B cell (primary cell): ENCODE measurements around the gene C2orf42. TPM values are rescaled to one million over a fixed set of nuclear protein-coding genes. Genes with fewer than 3 reads are reported as not detected.

Experiments used
- ATAC-seq: fragments of 200-7000 bp; cut with Tn5 transposase; one replicate; pipeline ENCODE4 v1.10.0; 2021; ENCODE audit warnings: low read depth, mild to moderate bottlenecking, moderate number of reproducible peaks, moderate library complexity
- CTCF ChIA-PET: fragments of 350-600 bp; sonication (Branson Sonifier 250); formaldehyde crosslinking; loops from one replicate; lab custom pipeline; 2021; ENCODE audit warnings: antibody characterized with exemption, inconsistent platforms; lab: Charles Lee
- POLR2A ChIA-PET: fragments of 350-600 bp; sonication (Branson Sonifier 250); formaldehyde crosslinking; loops from one replicate; lab custom pipeline; 2021; ENCODE audit warnings: antibody characterized with exemption; lab: Charles Lee
- DNase-seq: peaks from one replicate; pipeline ENCODE4 v3.0.0; 2013
- H2AFZ ChIP-seq: 2 replicates; pipeline ENCODE4 v1.6.1; 2012; ENCODE audit warnings: mild to moderate bottlenecking, low read depth, low read length; ENCODE audit not compliant: insufficient read depth, poor library complexity, severe bottlenecking
- H3K27ac ChIP-seq, 2 donors: 1 replicate in 1 of 2; 2 replicates in 1 of 2; pipeline ENCODE4 v1.5.1; 2012 to 2013; ENCODE audit warnings: low read length in 2 of 2, mild to moderate bottlenecking in 2 of 2, moderate library complexity in 1 of 2
- H3K27me3 ChIP-seq, 4 experiments: fragments of 200-600 bp in 1 of 4; sonication (generic) in 1 of 4; replicated peaks in 1 of 4; 1 replicate in 2 of 4; 2 replicates in 2 of 4; pipeline versions ENCODE4 v1.6.1 to v1.7.0; 2013 to 2016; ENCODE audit warnings: low read length in 3 of 4, mild to moderate bottlenecking in 2 of 4, mixed read lengths in 1 of 4, moderate library complexity in 1 of 4; ENCODE audit not compliant: insufficient read depth in 4 of 4, control insufficient read depth in 3 of 4; ENCODE audit errors: control extremely low read depth in 1 of 4
- H3K36me3 ChIP-seq, 2 experiments: replicated peaks in 1 of 2; 1 replicate in 1 of 2; 2 replicates in 1 of 2; pipeline versions ENCODE4 v1.6.1 to v1.7.1; 2013; ENCODE audit warnings: low read length in 1 of 2; ENCODE audit not compliant: insufficient read depth in 2 of 2, control insufficient read depth in 1 of 2; ENCODE audit errors: control extremely low read depth in 1 of 2, extremely low read depth in 1 of 2
- H3K4me1 ChIP-seq, 2 donors: fragments of 200-600 bp in 1 of 2; sonication (generic) in 1 of 2; 1 replicate in 1 of 2; 2 replicates in 1 of 2; pipeline versions ENCODE4 v1.5.1 to v1.6.1; 2013 to 2017; ENCODE audit warnings: low read length in 2 of 2; ENCODE audit not compliant: control insufficient read depth in 2 of 2, insufficient read depth in 2 of 2
- H3K4me2 ChIP-seq: replicated peaks from 2 replicates; pipeline ENCODE3; 2012; ENCODE audit warnings: mild to moderate bottlenecking, low read depth, low read length; ENCODE audit not compliant: poor library complexity, severe bottlenecking
- H3K4me3 ChIP-seq, 5 experiments: fragments of 200-600 bp in 1 of 5; sonication (generic) in 1 of 5; 1 replicate in 3 of 5; 2 replicates in 2 of 5; pipeline versions ENCODE4 v1.5.1 to v1.7.0; 2011 to 2016; ENCODE audit warnings: low read length in 4 of 5, mild to moderate bottlenecking in 4 of 5, low read depth in 2 of 5, control low read depth in 1 of 5, moderate library complexity in 1 of 5; ENCODE audit not compliant: insufficient read depth in 1 of 5; ENCODE audit errors: control extremely low read depth in 1 of 5, extremely low read depth in 1 of 5
- H3K79me2 ChIP-seq: fragments of 200-600 bp; sonication (generic); one replicate; pipeline ENCODE4 v1.6.0; 2016; ENCODE audit warnings: low read length; ENCODE audit not compliant: control insufficient read depth, insufficient read depth
- H3K9ac ChIP-seq: fragments of 200-600 bp; sonication (generic); 2 replicates; pipeline ENCODE4 v1.6.1; 2017; ENCODE audit warnings: mild to moderate bottlenecking, low read length, moderate library complexity
- H3K9me3 ChIP-seq, 3 donors: one replicate each; pipeline versions ENCODE4 v1.6.1 to v1.7.1; 2013; ENCODE audit warnings: low read length in 2 of 3; ENCODE audit not compliant: control insufficient read depth in 2 of 3, insufficient read depth in 1 of 3; ENCODE audit errors: control extremely low read depth in 1 of 3
- H4K20me1 ChIP-seq: 2 replicates; pipeline ENCODE4 v1.6.0; 2012; ENCODE audit warnings: mild to moderate bottlenecking, low read length; ENCODE audit not compliant: insufficient read depth, control insufficient read depth, poor library complexity, severe bottlenecking
- H3K27ac Mint-ChIP-seq: one replicate; pipeline ENCODE4 v1.8.0; 2021; ENCODE audit warnings: mixed read lengths
- H3K27me3 Mint-ChIP-seq: one replicate; pipeline ENCODE4 v1.8.0; 2021; ENCODE audit warnings: mixed read lengths
- H3K4me1 Mint-ChIP-seq: one replicate; pipeline ENCODE4 v1.8.0; 2021; ENCODE audit warnings: mixed read lengths
- H3K4me3 Mint-ChIP-seq: one replicate; pipeline ENCODE4 v1.8.0; 2021; ENCODE audit warnings: mixed read lengths
- H3K9me3 Mint-ChIP-seq: one replicate; pipeline ENCODE4 v1.8.0; 2022; ENCODE audit warnings: mixed read lengths; ENCODE audit not compliant: insufficient read depth
- EZH2 ChIP-seq: IDR thresholded peaks from 2 replicates; pipeline ENCODE4 v1.6.1; 2012; ENCODE audit warnings: borderline replicate concordance, low read depth, mild to moderate bottlenecking, moderate library complexity, low read length; ENCODE audit not compliant: insufficient read depth, poor library complexity, severe bottlenecking
- WGBS: methylation state at CpG from one replicate; pipeline ENCODE4 v1.1.5; 2013; ENCODE audit warnings: missing lambda C conversion rate; ENCODE audit not compliant: insufficient coverage; 5-methylcytosine and 5-hydroxymethylcytosine counted together
- intact Hi-C: fragments of 100-400 bp; cut with micrococcal nuclease; formaldehyde crosslinking; loops from one replicate; pipeline ENCODE4 v1.10.0; 2022
- polyA plus RNA-seq: library from polyadenylated mRNA; depleted of rRNA; stranded (reverse); fragments of >200 nt; gene quantifications from 2 replicates; pipeline ENCODE4 v1.2.3, GENCODE V29; 2012
- total RNA-seq, 2 donors: library from RNA; stranded (reverse); fragments of 120-200 nt in 1 of 2; gene quantifications; 1 replicate in 1 of 2; 2 replicates in 1 of 2; pipeline versions ENCODE4 v1.2.3 to v1.2.4, GENCODE V29; 2013 to 2022
- TF ChIP-seq, protein P1 (sequence below): fragments of 200-600 bp; IDR thresholded peaks from one replicate; pipeline ENCODE4 v1.8.0; 2022; ENCODE audit warnings: antibody characterized with exemption, mild to moderate bottlenecking

The C2orf42 gene
- total and polyA plus RNA-seq, 2 donors (not counting 1 experiment from before 2014, with no cell fraction given): 13.0 to 42.9 TPM

DNA sequence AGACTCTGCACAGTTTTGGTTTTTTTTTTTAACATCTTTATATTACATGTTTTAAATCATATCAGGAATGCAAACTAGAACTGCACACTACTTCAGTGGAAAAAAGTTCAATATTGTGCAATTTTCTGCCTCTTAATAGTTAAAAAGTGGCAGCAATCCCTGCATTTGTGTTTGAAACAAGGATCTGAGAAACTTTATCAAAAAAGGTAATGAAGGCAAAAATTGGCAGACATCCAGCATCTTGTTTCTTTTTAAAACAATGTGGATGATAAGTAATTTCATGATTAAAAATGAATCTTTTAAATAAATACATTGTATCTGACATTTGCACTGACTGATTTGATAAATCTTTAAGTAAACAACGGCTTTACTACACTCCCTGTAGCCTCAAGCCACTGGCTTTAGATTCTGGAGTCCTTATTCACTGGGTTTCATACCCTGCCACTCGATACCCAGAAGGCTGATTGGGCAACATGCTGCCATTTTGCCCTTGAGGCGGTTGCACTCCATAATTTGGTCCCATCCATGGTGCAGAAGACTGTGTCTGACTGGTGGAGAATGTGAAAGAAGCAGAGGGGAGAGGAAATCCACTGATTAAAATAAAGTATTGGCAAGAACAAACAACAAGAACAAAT lies 21.6 kb upstream of the C2orf42 start:
- intact Hi-C loops: no loop called here
- Mint-ChIP-seq H3K27ac (no peak overlapping the region), H3K27me3 (no peaks in the 10 kb centered on the region), H3K4me1 (no peaks in the 10 kb centered on the region), H3K9me3 (no peaks in the 10 kb centered on the region), H3K4me3 (no peak overlapping the region)
- Histone ChIP-seq H3K9ac (no peak overlapping the region), H3K36me3 (peaks cover 8 to 34% of the 10 kb centered on the region in 2 experiments), H3K79me2 (no peaks in the 10 kb centered on the region), H2AFZ (no peak overlapping the region), H3K4me2 (no peak overlapping the region), H3K27ac (no peak overlapping the region), H3K4me3 (no peak overlapping the region), H4K20me1 (no peaks in the 10 kb centered on the region), H3K27me3 (no peaks in the 10 kb centered on the region), H3K9me3 (no peaks in the 10 kb centered on the region), H3K4me1 (no peaks in the 10 kb centered on the region)
- no CpG with 5 or more reads among the region's 3 CpGs for WGBS
- TF ChIP-seq, protein P1, sequence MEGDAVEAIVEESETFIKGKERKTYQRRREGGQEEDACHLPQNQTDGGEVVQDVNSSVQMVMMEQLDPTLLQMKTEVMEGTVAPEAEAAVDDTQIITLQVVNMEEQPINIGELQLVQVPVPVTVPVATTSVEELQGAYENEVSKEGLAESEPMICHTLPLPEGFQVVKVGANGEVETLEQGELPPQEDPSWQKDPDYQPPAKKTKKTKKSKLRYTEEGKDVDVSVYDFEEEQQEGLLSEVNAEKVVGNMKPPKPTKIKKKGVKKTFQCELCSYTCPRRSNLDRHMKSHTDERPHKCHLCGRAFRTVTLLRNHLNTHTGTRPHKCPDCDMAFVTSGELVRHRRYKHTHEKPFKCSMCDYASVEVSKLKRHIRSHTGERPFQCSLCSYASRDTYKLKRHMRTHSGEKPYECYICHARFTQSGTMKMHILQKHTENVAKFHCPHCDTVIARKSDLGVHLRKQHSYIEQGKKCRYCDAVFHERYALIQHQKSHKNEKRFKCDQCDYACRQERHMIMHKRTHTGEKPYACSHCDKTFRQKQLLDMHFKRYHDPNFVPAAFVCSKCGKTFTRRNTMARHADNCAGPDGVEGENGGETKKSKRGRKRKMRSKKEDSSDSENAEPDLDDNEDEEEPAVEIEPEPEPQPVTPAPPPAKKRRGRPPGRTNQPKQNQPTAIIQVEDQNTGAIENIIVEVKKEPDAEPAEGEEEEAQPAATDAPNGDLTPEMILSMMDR: no peak
- no peak for TF ChIP-seq EZH2
- ATAC-seq: no peak
- POLR2A ChIA-PET: interaction anchor here (0.8 kb wide), 1 partner anchor 298 kb away, joined by 4 read pairs; no protein-coding TSS in a partner anchor
- no peak for DNase-seq
- CTCF ChIA-PET: no interaction called here

DNA sequence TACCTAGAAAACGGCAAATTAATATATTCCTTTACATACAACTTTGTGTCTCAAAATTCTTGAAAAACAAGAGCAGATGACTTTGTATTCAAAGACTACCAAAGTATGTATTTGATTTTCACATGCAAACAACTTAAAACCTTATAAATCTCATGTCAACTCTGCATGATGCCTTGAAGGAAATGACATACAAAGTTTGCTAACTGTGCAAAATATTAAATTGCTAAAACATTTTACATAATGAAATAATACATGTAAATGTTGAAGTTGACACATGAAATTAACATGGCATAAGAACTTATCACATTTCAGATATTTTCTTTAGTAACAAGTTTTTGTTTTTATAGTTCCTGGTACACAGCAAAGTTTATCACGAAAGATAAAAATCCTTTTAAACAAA lies 20.8 kb upstream of the C2orf42 start:
- Mint-ChIP-seq H3K27ac (no peak overlapping the region), H3K4me3 (no peak overlapping the region), H3K27me3 (no peaks in the 10 kb centered on the region), H3K9me3 (no peaks in the 10 kb centered on the region), H3K4me1 (no peaks in the 10 kb centered on the region)
- H3K36me3 ChIP-seq: peaks cover 8 to 34% of the 10 kb centered on the region in 2 experiments
- CTCF ChIA-PET: interaction anchor here (1.2 kb wide), 1 partner anchor 299 kb away, joined by 3 read pairs; no protein-coding TSS in a partner anchor
- ATAC-seq: no peak
- POLR2A ChIA-PET: no interaction called here
- no peak overlapping the region for H3K4me2 ChIP-seq
- no peak overlapping the region for H3K4me3 ChIP-seq
- H3K9ac ChIP-seq: no peak overlapping the region
- H3K9me3 ChIP-seq: no peaks in the 10 kb centered on the region
- 80% methylated on average over 1 of the region's 2 CpGs for WGBS
- TF ChIP-seq EZH2: no peak
- TF ChIP-seq, protein P1: no peak
- no peak overlapping the region for H2AFZ ChIP-seq
- no peaks in the 10 kb centered on the region for H3K4me1 ChIP-seq
- H3K27ac ChIP-seq: peak overlapping the region in 1 of 2 donors; percentile 37
- no peak for DNase-seq
- H4K20me1 ChIP-seq: no peaks in the 10 kb centered on the region
- H3K27me3 ChIP-seq: no peaks in the 10 kb centered on the region
- intact Hi-C loops: no loop called here
- no peaks in the 10 kb centered on the region for H3K79me2 ChIP-seq
